Brain pericyte (primary cell): ENCODE results near the gene CYP1A2.

Experiments used
- DNase-seq: peaks from one replicate; pipeline ENCODE4 v3.0.0-alpha.2; 2012; ENCODE audit warnings: low read depth, low spot score

CYP1A2 gene

DNA sequence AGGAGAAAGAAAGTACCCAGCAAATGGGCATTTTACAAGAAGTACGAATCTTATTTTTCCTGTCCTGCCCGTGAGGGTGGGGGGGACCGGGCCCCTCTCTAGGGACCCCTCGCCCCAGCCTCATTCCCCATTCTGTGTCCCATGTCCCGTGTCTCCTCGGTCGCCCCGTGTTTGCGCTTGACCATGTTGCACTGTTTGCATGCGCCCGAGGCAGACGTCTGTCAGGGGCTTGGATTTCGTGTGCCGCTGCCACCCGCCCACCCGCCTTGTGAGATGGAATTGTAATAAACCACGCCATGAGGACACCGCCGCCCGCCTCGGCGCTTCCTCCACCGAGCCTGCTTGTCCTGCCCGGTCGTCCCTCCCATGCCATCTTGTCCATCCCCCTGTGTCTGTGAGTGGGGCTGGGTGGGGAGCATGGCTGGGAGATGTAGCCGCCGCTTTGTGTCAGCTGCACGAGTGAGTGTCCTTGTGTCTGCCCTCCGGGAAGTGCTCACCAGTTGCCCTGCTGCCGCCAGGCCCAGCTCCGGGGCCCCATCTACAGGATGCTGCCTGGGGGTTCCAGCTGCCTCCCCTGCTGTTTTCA, 54.3 kb downstream of the CYP1A2 start:
- no peak for DNase-seq

DNA sequence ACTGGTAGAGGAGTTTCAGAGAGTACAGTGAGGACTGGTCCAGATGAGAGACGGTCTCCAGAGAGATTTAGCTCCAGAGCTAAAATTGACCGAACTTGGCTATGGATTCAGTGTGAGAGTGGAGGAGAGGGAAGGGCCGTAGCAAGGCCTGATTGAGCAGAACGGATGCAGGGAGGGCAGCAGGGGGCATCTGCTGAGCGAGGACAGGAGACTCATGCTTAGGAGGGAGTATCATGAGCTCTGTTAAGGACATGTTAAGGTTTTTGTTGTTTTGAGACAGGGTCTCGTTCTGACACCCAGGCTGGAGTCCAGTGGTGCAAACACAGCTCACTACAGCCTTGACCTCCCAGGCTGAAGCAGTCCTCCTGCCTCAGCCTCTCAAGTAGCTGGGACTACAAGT, 56.3 kb downstream of the CYP1A2 start:
- DNase-seq: no peak
